CD4-positive, alpha-beta T cell (primary cell): ENCODE measurements around the gene RBP3. TPM values are rescaled to one million over a fixed set of nuclear protein-coding genes. Genes with fewer than 3 reads are reported as not detected.

Experiments
- ATAC-seq: fragments of 200-7000 bp; cut with Tn5 transposase; one replicate; pipeline ENCODE4 v1.10.0; 2022; ENCODE audit warnings: mild to moderate bottlenecking; ENCODE audit not compliant: poor library complexity
- CTCF ChIA-PET: fragments of 350-600 bp; sonication (Branson Sonifier 250); formaldehyde crosslinking; loops from one replicate; lab custom pipeline; 2021; ENCODE audit warnings: antibody characterized with exemption, inconsistent platforms; lab: Charles Lee
- POLR2A ChIA-PET: fragments of 350-600 bp; sonication (Branson Sonifier 250); formaldehyde crosslinking; loops from one replicate; lab custom pipeline; 2021; ENCODE audit warnings: antibody characterized with exemption, inconsistent platforms; lab: Charles Lee
- DNase-seq, 14 experiments: peaks; one replicate each; pipeline ENCODE4 v3.0.0-alpha.2; 2013 to 2020; ENCODE audit warnings: mixed read lengths in 2 of 14
- H3K27ac ChIP-seq, 2 donors: one replicate each; pipeline versions ENCODE4 v1.5.1 to v1.7.0; 2013; ENCODE audit warnings: low read length in 2 of 2, low read depth in 1 of 2, mild to moderate bottlenecking in 1 of 2
- H3K27me3 ChIP-seq, 2 experiments: 1 replicate in 1 of 2; 2 replicates in 1 of 2; pipeline versions ENCODE4 v1.6.1 to v1.7.0; 2013; ENCODE audit warnings: low read length in 2 of 2, control low read depth in 1 of 2, mild to moderate bottlenecking in 1 of 2, moderate library complexity in 1 of 2; ENCODE audit not compliant: insufficient read depth in 2 of 2, control insufficient read depth in 1 of 2
- H3K36me3 ChIP-seq: one replicate; pipeline ENCODE4 v1.6.1; 2013; ENCODE audit warnings: low read length, control low read depth; ENCODE audit not compliant: insufficient read depth
- H3K4me1 ChIP-seq: one replicate; pipeline ENCODE4 v1.6.1; 2013; ENCODE audit warnings: low read length, control low read depth; ENCODE audit not compliant: insufficient read depth
- H3K4me3 ChIP-seq: one replicate; pipeline ENCODE4 v1.5.1; 2013; ENCODE audit warnings: mild to moderate bottlenecking, low read length, moderate library complexity
- H3K9me3 ChIP-seq, 2 experiments: 1 replicate in 1 of 2; 2 replicates in 1 of 2; pipeline versions ENCODE4 v1.6.1 to v1.7.0; 2013; ENCODE audit warnings: low read length in 2 of 2, mild to moderate bottlenecking in 2 of 2, control low read depth in 1 of 2, moderate library complexity in 1 of 2; ENCODE audit not compliant: control insufficient read depth in 1 of 2, insufficient read depth in 1 of 2
- H3K27ac Mint-ChIP-seq: one replicate; pipeline ENCODE4 v1.8.0; 2020; ENCODE audit warnings: mixed read lengths
- H3K27me3 Mint-ChIP-seq: one replicate; pipeline ENCODE4 v1.8.0; 2021; ENCODE audit warnings: mixed read lengths
- H3K36me3 Mint-ChIP-seq: one replicate; pipeline ENCODE4 v1.8.0; 2021; ENCODE audit warnings: low read depth, mixed read lengths
- H3K4me1 Mint-ChIP-seq: one replicate; pipeline ENCODE4 v1.8.0; 2021; ENCODE audit warnings: low read depth, mixed read lengths
- H3K4me3 Mint-ChIP-seq: one replicate; pipeline ENCODE4 v1.8.0; 2020; ENCODE audit warnings: mild to moderate bottlenecking, mixed read lengths
- H3K9me3 Mint-ChIP-seq: one replicate; pipeline ENCODE4 v1.8.0; 2020; ENCODE audit warnings: mixed read lengths
- CTCF ChIP-seq: fragments of 200-600 bp; IDR thresholded peaks from one replicate; pipeline ENCODE4 v1.8.0; 2022; ENCODE audit warnings: antibody characterized with exemption, mild to moderate bottlenecking
- intact Hi-C, 2 experiments: fragments of 100-400 bp; cut with DNase I in 1 of 2; cut with micrococcal nuclease in 1 of 2; formaldehyde crosslinking; loops; one replicate each; pipeline versions ENCODE4 v1.15.1 to v1.9.0; 2023 to 2025; cut with DNase I, micrococcal nuclease
- total RNA-seq, 174 experiments: library from RNA in 2 of 174; stranded (reverse) in 2 of 174; gene quantifications; one replicate each; pipeline ENCODE4 v1.2.3 and lab custom pipeline; 2021 to 2026

Gene RBP3
- total RNA-seq, 2 experiments from 2014 or later = not detected

- H3K9me3 Mint-ChIP-seq = no peaks in the 10 kb centered on the region
- peaks cover 8% of the 10 kb centered on the region for H3K4me1 ChIP-seq
- H3K27ac ChIP-seq = no peak overlapping the region
- H3K27me3 Mint-ChIP-seq = peaks cover 53% of the 10 kb centered on the region
- H3K4me1 Mint-ChIP-seq = peaks cover 17% of the 10 kb centered on the region
- H3K4me3 Mint-ChIP-seq = no peak overlapping the region
- no peak for TF ChIP-seq CTCF
- DNase-seq (peak in 1 of 14 experiments; percentile 25), ATAC-seq (no peak)
- ChIA-PET CTCF (no interaction called here), POLR2A (no interaction called here)
- intact Hi-C loops = loop anchor here in 1 of 2 experiments (10.0 kb wide), 1 partner anchor 923 kb away; the partner anchor contains the start of gene MAPK8
- H3K4me3 ChIP-seq = no peak overlapping the region
- H3K27me3 ChIP-seq = peaks cover 14 to 25% of the 10 kb centered on the region in 2 experiments
- H3K36me3 Mint-ChIP-seq = no peaks in the 10 kb centered on the region
- no peak overlapping the region for H3K27ac Mint-ChIP-seq
- no peaks in the 10 kb centered on the region for H3K36me3 ChIP-seq
- H3K9me3 ChIP-seq = peaks cover 0 to 3% of the 10 kb centered on the region in 2 experiments
Observed at GRCh38 chr10:47381427-47382379, 33.5 kb downstream of the RBP3 start.

GRCh38 chr10:47383261-47384147, 35.3 kb downstream of the RBP3 start:
- H3K36me3 ChIP-seq = no peaks in the 10 kb centered on the region
- H3K36me3 Mint-ChIP-seq = no peaks in the 10 kb centered on the region
- H3K9me3 Mint-ChIP-seq = no peaks in the 10 kb centered on the region
- H3K27me3 ChIP-seq = peaks cover 9 to 14% of the 10 kb centered on the region in 2 experiments
- no peak for TF ChIP-seq CTCF
- peaks cover 8% of the 10 kb centered on the region for H3K4me1 ChIP-seq
- peaks cover 10% of the 10 kb centered on the region for H3K4me1 Mint-ChIP-seq
- peak in 1 of 14 experiments; percentile 4 for DNase-seq
- H3K27ac Mint-ChIP-seq = no peak overlapping the region
- H3K27ac ChIP-seq = no peak overlapping the region
- CTCF ChIA-PET = no interaction called here
- H3K27me3 Mint-ChIP-seq = peaks cover 41% of the 10 kb centered on the region
- POLR2A ChIA-PET = no interaction called here
- intact Hi-C loops = loop anchor here in 1 of 2 experiments (10.0 kb wide), 1 partner anchor 921 kb away; the partner anchor contains the start of gene MAPK8
- peak overlapping the region; percentile 87 for H3K4me3 Mint-ChIP-seq
- no peak for ATAC-seq
- H3K9me3 ChIP-seq = no peaks in the 10 kb centered on the region
- peak overlapping the region; percentile 62 for H3K4me3 ChIP-seq
